Cardiac fibroblast (primary cell): ENCODE results near the gene OS9.
A peak's percentile ranks its signal among the peaks of the same experiment; 100 is the strongest.

ENCODE experiments used
- DNase-seq, 2 donors: peaks; one replicate each; pipeline versions ENCODE4 v3.0.0 to v3.0.0-alpha.2; 2010; ENCODE audit warnings: low read depth in 2 of 2
- H3K4me3 ChIP-seq, 2 donors: replicated peaks in 1 of 2; 1 replicate in 1 of 2; 2 replicates in 1 of 2; pipeline ENCODE4 v1.5.1; 2011; ENCODE audit warnings: low read depth in 2 of 2, low read length in 2 of 2, mild to moderate bottlenecking in 2 of 2, moderate library complexity in 1 of 2
- CTCF ChIP-seq: IDR thresholded peaks from one replicate; pipeline ENCODE4 v1.5.1; 2011; ENCODE audit warnings: low read depth, mild to moderate bottlenecking, low read length, inconsistent platforms

The OS9 gene

GRCh38 chr12:57731411-57732080, 37.6 kb downstream of the OS9 start:
- no peak for DNase-seq
- no peak overlapping the region for H3K4me3 ChIP-seq
- no peak for TF ChIP-seq CTCF

- no peak overlapping the region for H3K4me3 ChIP-seq
- no peak for DNase-seq
- no peak for TF ChIP-seq CTCF
Observed at GRCh38 chr12:57732270-57732669, 38.3 kb downstream of the OS9 start.

DNA sequence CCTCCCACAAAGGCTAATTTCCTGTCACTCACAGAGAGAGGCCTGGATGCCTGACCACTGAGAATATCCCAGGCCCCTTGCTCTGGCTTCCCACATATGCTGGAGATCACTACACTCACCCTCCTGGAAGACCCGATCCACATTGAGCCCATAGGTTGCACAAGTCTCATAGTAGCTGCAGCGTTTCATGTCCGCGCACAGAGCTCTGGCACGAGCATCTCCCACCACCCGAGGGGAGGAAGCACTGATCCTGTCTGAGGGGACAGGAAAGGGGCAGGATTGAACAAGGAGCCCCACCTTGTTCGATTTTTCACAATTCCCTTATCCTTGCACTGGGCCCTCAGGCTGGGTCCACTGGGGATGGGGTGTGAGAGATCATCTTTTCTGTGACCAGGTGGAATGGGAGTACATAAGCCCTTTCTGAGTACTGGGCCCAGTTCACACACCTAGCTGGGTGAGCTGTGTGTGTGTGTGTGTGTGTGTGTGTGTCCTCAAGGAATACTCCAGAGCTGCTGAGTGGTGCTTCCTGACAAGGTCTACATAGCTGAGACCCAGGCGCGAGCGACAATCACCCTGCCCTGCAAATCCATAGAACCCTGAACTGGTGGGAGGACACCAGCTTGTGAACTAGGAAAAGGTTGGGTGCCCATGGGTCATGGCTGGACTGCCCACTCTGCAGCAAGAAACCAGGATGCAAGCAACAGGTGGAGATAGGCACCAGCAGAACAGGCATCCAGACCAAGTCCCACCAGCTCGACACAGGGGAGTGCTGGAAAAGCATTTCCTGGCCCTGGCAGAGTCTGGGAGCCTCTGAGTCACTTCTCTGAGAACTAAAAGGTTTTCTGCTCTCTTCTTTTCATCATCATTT, 39.0 kb downstream of the OS9 start:
- no peak overlapping the region for H3K4me3 ChIP-seq
- TF ChIP-seq CTCF: no peak
- peak in 1 of 2 donors; percentile 28 for DNase-seq

DNA sequence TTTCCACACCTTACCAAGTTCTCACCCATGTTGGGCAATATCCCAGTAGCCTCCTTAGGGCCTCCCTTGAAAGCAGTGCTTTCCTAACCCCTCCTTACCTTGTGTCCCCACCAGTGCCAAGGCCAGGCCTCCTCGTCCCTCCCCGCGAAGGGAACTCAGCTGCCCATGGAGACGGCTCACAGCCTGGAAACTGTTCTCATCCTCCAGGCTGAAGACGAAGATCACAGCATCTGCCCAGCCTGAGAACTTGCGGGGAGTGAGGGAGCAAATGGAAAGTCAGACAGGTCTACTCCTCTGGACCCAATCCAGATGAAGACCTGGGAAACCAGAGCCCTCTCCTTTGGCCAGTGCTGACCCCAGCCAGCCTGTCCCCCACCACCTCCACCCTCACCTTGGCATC, 40.0 kb downstream of the OS9 start:
- no peak overlapping the region for H3K4me3 ChIP-seq
- TF ChIP-seq CTCF: no peak
- no peak for DNase-seq

- DNase-seq: no peak
- no peak for TF ChIP-seq CTCF
- no peak overlapping the region for H3K4me3 ChIP-seq
Observed at GRCh38 chr12:57734591-57734990, 40.7 kb downstream of the OS9 start.

DNA sequence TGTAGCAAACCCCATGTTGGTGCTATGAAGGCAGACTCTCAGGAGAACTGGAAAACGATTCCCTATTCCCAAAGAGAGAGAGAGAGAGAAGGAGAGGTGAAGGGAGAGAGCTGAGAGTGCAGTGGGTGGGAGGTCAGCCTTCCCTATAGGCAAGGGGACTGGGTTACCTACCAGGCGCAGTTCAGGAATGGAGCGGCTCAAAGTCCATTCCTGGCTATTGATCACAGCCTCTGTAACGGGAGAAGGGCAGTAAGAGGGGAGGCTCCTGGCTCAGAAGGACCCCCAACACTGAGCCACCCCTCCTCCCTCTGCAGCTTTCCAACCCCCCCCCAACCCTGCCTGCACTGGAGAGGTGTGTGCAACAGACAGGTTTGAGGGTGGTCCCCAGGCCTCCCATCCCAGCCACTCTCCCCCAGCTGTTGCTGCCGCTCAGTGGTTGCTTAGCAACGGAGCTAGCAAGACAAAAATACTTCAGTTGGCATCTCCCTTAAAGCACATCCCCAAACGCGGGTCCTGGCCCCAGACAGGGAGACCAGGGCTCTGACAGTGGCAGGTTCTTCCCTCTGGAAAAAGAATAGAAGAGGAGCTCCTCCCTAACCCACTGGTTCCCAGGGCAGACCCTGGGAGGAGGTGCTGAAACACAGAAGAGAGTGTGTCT, 41.4 kb downstream of the OS9 start:
- no peak overlapping the region for H3K4me3 ChIP-seq
- TF ChIP-seq CTCF: no peak
- no peak for DNase-seq
